Head of caudate nucleus (tissue), 42 donors: ENCODE results near the gene SNAPC4.
"Not testable (repeated sequence)": the region's sequence is repeated elsewhere in the genome, so short reads cannot be mapped to it uniquely, and the experiment has no call there.

Experiments
- DNase-seq, 42 donors: peaks; one replicate each; pipeline versions ENCODE4 v3.0.0 to v3.0.0-alpha.2; 2020 to 2021; ENCODE audit warnings: mixed read lengths in 7 of 42
- intact Hi-C: fragments of 100-400 bp; cut with DNase I; formaldehyde crosslinking; loops from one replicate; pipeline ENCODE4 v1.15.0; 2022

The SNAPC4 gene

GRCh38 chr9:136433849-136434579, 34.0 kb upstream of the SNAPC4 start:
- intact Hi-C loops, result no loop called here
- no peak for DNase-seq

DNA sequence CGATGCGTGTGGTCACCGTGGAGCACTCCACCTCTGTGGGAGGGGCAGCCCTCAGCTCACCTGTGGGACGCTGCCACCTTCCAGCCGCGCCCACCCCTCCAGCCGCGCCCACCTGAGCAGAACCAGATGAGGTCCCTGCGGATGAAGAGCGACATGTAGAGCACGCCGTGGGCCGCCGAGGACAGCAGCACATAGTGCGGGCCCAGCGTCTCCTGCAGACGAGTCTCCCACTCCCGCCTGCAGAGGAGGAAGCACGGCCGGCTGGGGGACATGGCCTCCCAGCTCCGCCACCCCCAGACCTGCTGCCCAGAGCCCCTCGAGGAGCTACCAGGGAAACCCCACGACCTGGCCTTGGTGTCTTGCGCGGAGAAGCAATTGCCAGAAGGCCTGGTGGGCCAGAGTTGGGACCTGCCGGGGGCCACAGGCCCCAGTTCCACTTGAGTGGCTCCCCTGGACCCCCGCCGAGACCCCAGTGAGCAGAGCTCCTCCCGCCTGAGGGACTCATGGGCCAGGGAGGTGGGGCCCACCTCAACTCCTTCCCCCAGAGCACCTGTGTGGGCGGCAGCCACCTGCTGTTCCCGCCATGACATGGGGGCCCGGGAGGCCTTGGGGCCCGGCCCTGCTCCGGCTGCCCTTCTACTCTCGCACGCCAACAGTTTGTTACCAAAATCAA, 33.2 kb upstream of the SNAPC4 start:
- DNase-seq, result no peak
- intact Hi-C loops, result no loop called here

DNA sequence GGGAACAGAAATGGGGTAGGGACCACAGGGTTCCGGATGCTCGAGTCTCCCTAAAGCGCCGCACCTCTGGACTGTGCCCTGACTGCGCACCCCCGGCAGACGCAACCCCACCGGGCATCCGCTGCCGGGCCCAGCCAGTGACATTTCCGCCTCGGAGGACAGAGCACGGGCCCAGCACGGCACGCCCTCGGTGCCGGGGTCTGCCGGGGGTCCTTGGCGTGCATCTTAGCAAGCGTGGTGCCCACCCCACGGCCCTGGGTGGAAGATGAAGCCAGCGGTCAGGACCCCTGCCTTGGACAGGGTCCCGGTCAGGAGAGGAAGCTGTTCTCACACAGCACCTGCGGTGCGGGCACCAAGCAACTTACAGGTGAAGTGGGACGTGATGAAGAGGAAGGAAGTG, 32.6 kb upstream of the SNAPC4 start:
- DNase-seq, result no peak
- intact Hi-C loops, result no loop called here

DNA sequence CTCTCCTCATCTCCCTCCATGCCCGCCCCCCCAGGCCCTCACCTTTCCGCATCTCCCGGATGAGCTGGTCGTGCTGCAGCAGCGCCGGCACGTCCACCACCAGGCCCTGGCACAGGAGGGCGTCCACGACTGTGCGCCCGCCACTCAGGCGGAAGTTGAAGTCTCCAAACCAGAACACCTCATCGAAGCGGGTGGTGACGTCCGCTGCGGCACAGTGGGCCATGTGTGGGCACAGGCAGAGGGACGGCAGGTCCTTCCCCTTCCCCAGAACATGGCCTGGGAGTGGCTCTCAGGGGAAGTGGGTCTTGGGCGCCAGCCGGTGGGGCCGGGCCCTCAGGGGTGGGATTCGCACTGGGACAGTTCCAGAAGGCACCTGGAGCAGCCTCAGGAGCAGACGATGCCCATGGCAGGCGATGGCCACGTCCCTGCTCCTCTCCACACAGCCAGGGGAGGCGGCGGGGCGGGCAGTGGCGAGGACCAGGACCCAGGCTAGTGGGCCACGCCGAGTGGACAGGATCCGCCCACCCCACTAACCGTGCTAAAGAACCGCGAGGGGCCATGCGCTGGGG, 31.9 kb upstream of the SNAPC4 start:
- no peak for DNase-seq
- intact Hi-C loops, result no loop called here

DNA sequence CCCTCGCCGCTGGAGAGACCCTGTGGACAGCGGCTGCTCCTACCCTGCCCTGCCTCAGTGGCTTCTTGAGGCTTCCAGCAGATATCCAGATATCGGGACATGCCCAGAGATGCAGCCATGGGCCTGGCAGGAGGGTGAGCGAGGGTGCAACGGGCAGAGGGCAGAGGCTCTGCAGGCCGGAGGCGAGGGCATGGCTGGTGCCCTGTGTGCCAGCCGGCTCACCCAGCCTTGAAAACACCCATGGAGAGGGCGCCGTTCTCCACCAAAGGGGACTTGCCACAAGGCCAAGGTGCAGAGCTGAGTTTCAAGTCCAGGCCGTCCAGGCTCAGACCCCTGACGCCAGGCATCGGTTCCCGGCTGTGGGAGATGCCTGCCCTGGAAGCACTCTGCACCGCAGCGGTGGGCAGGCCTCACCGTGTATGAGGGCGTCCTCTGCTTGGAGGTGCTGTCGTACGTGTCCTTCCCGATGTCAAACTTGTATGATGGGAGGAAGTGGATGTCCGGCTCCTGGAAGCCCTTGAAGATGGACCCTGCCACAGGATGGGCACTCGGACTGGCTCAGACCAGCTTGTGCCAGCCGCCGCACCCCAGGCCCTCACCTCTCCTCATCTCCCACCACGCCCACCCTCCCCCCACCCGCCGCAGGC, 30.7 kb upstream of the SNAPC4 start:
- intact Hi-C loops, result no loop called here
- DNase-seq, result no peak

GRCh38 chr9:136429683-136430491, 29.9 kb upstream of the SNAPC4 start:
- intact Hi-C loops, result no loop called here
- no peak for DNase-seq

- intact Hi-C loops, result no loop called here
- no peak for DNase-seq
Measured at GRCh38 chr9:136429075-136429628, 29.2 kb upstream of the SNAPC4 start.

- DNase-seq, result no peak
- intact Hi-C loops, result no loop called here
Measured at GRCh38 chr9:136426787-136427186, 26.8 kb upstream of the SNAPC4 start.

DNA sequence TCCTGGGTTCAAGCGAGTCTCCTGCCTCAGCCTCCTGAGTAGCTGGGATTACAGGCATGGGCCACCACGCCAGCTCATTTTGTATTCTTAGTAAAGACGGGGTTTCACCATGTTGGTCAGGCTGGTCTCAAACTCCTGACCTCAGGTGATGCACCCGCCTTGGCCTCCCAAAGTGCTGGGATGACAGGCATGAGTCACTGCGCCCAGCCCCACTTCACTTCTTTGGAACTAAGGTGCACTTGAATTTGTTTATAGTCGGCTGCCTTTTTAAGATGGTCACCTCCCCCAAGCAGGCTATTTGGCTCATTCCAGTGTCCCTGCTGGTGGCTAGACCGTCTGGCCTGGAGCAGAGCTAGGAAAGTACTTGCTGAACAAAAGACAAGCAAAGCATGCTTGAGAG, 25.4 kb upstream of the SNAPC4 start:
- DNase-seq, intact Hi-C loops: not testable (repeated sequence)

DNA sequence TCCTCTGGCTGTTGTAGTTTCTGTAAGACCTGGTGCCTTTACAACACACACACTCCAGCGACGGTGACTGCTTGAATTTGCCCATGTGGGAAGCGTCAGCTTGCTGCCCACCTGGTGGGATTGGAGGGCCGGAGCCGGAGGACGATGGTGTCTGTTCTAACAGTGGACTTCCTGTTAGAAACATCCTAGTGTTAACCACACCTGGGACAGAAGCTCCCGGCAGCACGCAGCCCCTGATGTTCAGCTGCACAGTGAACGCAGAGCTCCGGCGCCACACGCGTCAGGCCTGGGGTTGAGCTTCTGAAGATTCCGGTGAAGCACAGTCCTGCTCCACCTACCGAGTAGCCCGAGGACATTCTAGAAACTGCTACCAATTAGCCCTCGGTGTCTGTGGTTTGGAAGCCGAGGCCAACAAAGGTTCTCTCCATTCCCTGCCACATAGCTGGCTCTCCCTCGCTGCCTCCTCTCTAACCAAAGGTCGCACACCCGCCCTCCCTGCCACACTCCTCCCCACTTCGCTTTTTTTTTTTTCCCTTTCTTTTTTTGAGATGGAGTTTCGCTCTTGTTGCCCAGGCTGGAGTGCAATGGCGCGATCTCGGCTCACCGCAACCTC, 24.9 kb upstream of the SNAPC4 start:
- intact Hi-C loops, result no loop called here

DNA sequence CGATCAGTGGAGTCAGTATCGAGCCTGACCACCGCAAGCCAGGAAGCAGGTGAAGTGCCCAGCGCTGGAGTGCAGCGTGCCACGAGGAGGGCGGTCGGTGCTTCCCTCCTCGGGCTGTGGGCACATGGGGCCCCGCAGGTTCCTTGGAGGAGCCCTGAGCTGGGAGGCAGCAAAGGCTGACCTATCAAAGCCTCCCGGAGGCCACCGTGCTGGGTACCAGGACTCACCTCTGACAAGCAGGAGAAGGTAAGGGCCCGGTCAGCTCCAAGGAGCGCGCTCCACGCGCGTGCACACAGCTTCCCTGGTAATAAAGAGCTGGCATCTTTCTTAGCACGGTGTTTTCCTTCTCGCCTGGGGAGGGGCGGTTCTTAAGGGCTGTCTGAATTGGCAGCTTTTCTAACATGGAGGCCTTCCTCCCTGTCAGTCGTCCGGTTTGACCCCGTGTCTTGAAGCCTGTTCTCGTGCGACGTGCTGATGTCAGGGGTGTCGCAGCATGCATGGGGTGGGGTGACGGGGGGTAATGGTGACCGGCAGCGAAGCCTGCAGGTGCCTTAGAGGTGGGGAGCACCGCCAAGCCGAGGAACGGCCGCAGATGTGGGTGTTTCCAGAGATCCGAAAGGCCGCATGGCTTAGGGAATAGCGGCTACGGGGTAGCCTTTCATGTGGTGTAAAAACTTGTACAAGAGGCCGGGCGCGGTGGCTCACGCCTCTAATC, 23.6 kb upstream of the SNAPC4 start:
- no peak for DNase-seq
- intact Hi-C loops, result no loop called here

More for the DNA sequence above, 24.9 kb upstream of the SNAPC4 start:
- DNase-seq, result no peak

DNA sequence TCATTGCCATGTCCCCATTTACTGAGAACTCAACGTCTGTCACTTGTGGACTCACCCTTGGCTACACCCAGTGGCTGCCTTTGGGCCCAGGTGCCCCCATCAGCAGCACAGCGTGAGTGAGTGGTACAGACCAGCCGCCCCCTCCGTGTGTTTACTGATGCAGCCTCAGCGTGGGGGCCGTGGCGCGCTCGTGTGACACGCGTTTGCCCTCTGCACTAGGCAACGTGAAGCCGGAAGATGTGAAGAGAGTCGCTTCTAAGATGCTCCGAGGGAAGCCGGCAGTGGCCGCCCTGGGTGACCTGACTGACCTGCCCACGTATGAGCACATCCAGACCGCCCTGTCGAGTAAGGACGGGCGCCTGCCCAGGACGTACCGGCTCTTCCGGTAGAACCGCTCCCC, 22.9 kb upstream of the SNAPC4 start:
- DNase-seq, result no peak
- intact Hi-C loops, result no loop called here

DNA sequence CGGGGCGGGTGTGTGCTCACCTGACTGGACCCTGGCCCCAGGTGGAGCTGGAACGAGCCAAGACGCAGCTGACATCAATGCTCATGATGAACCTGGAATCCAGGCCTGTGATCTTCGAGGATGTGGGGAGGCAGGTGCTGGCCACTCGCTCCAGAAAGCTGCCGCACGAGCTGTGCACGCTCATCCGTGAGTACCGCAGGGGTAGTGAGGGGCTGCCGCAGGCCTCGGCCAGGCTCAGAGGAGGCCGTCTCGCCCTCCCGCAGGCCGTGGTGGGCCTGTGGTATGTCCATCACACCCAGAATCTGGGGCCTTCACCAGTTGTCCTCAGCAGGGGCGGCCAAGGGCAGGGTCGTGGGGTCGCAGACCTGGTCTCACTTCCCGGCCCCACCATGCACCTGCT, 21.8 kb upstream of the SNAPC4 start:
- DNase-seq, result no peak
- intact Hi-C loops, result no loop called here

- intact Hi-C loops, result no loop called here
- DNase-seq, result no peak
Measured at GRCh38 chr9:136419092-136419420, 19.1 kb upstream of the SNAPC4 start.

DNA sequence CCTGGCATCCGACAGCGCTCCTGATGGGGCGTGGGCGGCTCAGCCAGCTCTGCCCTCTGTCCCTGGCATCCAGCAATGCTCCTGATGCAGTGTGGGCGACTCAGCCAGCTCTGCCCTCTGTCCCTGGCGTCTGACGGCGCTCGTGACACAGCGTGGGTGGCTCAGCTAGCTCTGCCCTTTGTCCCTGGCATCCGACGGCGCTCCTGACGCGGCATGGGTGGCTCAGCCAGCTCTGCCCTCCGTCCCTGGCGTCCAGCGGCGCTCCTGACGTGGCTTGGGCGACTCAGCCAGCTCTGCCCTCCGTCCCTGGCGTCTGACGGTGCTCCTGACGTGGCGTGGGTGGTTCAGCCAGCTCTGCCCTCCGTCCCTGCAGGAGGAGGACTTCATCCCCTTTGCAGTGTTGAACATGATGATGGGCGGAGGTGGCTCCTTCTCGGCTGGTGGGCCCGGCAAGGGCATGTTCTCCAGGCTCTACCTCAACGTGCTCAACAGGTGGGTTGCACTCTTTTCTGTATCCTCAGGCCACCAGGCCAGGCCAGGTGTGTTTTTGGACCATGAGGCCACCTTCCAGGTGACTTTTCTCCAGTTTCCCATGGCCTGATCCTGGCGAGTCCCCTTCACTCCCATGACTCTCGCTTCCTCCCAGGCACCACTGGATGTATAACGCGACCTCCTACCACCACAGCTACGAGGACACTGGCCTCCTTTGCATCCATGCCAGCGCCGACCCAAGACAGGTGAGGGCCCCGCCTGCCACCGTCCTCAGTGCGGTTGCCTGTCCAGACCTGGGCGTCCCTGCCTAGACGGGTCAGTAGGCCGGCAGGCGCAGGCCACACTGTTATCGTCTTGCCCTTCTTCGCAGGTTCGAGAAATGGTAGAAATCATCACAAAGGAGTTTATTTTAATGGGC, 18.5 kb upstream of the SNAPC4 start:
- DNase-seq, result no peak
- intact Hi-C loops, result no loop called here

DNA sequence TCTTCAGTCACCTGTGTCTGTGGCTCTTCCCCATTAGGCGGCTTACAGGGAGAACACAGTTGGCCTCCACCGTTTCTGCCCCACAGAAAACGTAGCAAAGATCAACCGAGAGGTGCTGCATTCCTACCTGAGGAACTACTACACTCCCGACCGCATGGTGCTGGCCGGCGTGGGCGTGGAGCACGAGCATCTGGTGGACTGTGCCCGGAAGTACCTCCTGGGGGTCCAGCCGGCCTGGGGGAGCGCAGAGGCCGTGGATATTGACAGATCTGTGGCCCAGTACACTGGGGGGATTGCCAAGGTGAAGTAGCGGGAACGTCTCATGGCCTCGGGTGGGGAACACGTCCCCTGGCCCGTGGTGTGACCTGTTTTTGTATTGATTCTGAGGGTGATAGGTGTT, 16.9 kb upstream of the SNAPC4 start:
- no peak for DNase-seq
- intact Hi-C loops, result no loop called here

GRCh38 chr9:136416427-136416826, 16.5 kb upstream of the SNAPC4 start:
- intact Hi-C loops, result no loop called here
- no peak for DNase-seq
